ENCODE data around the gene ZNF750.

- TF ChIP-seq CTCF (IDR thresholded peaks at IDR 0.05; ENCODE audit: low read length) (no peak), EZH2 (optimal IDR thresholded peaks at IDR 0.05; ENCODE audit: low read depth, low read length) (no peak)
Measured at GRCh38 chr17:82805254-82805653, 34.6 kb downstream of the ZNF750 start.

All from MM.1S (cell line).